Measurements from ENCODE around the gene FRMD8. TPM values are rescaled to one million over a fixed set of nuclear protein-coding genes. Genes with fewer than 3 reads are reported as not detected.

FRMD8 gene
- total RNA-seq, 3 donors from 2014 or later (not counting 1 experiment from before 2014, with no cell fraction given): 45.6 to 58.4 (median 57.7) TPM

DNA sequence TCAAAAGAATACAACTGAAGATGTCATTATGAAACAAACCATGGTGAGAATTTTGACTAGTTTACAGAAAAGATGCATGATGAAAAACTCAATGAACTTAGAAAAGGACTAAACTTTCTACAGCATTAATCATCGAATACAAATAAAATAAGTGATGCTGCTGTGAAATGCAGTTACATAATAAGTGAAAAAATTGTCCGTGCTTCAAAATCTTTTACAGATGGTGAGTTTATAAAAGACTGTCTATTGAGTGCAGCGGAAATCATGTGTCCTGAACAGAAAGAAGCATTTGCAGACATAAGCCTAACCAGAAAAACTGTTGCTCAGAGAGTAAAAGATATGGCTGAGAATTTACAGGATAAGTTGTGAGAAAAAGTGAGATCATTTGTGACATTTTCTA is 70.0 kb downstream of the FRMD8 start:
- Histone ChIP-seq H3K36me3 (ENCODE audit: control insufficient read depth, insufficient read depth, low read length) (no peaks in the 10 kb centered on the region), H3K27me3 (ENCODE audit: control insufficient read depth, insufficient read depth, low read length) (no peaks in the 10 kb centered on the region), H3K4me1 (ENCODE audit: control insufficient read depth, insufficient read depth, low read length) (peaks cover 18% of the 10 kb centered on the region), H3K4me3 (ENCODE audit: low read length) (no peak overlapping the region), H3K27ac (ENCODE audit: low read length) (no peak overlapping the region), H3K9me3 (ENCODE audit: control insufficient read depth, insufficient read depth, low read length) (no peaks in the 10 kb centered on the region)
- Mint-ChIP-seq H3K27me3 (ENCODE audit: low read depth in 2 of 2) (peaks cover 0 to 3% of the 10 kb centered on the region in 2 donors), H3K4me3 (peak overlapping the region; percentile 70), H3K4me1 (peaks cover 11 to 16% of the 10 kb centered on the region in 2 donors), H3K9me3 (no peaks in the 10 kb centered on the region), H3K36me3 (no peaks in the 10 kb centered on the region), H3K27ac (no peak overlapping the region)
- intact Hi-C loops (cut with micrococcal nuclease): no loop called here
- 95% methylated on average over 2 of the region's 3 CpGs for WGBS (ENCODE audit: insufficient coverage)
- TF ChIP-seq, protein P1, sequence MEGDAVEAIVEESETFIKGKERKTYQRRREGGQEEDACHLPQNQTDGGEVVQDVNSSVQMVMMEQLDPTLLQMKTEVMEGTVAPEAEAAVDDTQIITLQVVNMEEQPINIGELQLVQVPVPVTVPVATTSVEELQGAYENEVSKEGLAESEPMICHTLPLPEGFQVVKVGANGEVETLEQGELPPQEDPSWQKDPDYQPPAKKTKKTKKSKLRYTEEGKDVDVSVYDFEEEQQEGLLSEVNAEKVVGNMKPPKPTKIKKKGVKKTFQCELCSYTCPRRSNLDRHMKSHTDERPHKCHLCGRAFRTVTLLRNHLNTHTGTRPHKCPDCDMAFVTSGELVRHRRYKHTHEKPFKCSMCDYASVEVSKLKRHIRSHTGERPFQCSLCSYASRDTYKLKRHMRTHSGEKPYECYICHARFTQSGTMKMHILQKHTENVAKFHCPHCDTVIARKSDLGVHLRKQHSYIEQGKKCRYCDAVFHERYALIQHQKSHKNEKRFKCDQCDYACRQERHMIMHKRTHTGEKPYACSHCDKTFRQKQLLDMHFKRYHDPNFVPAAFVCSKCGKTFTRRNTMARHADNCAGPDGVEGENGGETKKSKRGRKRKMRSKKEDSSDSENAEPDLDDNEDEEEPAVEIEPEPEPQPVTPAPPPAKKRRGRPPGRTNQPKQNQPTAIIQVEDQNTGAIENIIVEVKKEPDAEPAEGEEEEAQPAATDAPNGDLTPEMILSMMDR (IDR thresholded peaks at IDR 0.05): no peak
- DNase-seq: no peak
- ATAC-seq: no peak

DNA sequence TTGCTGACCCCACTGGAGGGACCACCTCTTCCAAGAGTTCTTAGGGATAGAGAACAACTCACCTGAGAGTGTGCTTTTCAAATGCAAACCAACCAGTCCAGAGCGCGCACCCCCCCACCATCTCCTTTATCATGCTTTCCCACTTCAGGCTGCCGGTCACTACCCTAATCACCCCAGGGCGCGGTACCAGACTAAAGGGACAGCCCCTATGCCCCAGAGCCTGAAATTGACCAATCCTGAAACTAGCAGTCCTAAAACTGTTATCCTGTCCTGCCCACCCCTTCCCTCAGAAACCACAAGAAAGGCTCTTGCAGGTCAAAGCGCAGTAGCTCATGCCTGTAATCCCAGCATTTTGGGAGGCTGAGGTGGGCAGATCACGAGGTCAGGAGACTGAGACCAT is 73.1 kb downstream of the FRMD8 start:
- Mint-ChIP-seq H3K4me3 (no peak overlapping the region), H3K27ac (no peak overlapping the region), H3K9me3 (no peaks in the 10 kb centered on the region), H3K27me3 (ENCODE audit: low read depth in 2 of 2) (peaks cover 0 to 3% of the 10 kb centered on the region in 2 donors), H3K36me3 (no peaks in the 10 kb centered on the region), H3K4me1 (peaks cover 10 to 16% of the 10 kb centered on the region in 2 donors)
- H3K27ac ChIP-seq (ENCODE audit: low read length): no peak overlapping the region
- H3K4me3 ChIP-seq (ENCODE audit: low read length): no peak overlapping the region
- DNase-seq: no peak
- 61% methylated on average over 7 of the region's 7 CpGs for WGBS (ENCODE audit: insufficient coverage)
- TF ChIP-seq, protein P1 (IDR thresholded peaks at IDR 0.05): no peak
- H3K36me3 ChIP-seq (ENCODE audit: control insufficient read depth, insufficient read depth, low read length): no peaks in the 10 kb centered on the region
- no peaks in the 10 kb centered on the region for H3K9me3 ChIP-seq (ENCODE audit: control insufficient read depth, insufficient read depth, low read length)
- no peak for ATAC-seq
- peaks cover 14% of the 10 kb centered on the region for H3K4me1 ChIP-seq (ENCODE audit: control insufficient read depth, insufficient read depth, low read length)
- intact Hi-C loops (cut with micrococcal nuclease): no loop called here
- H3K27me3 ChIP-seq (ENCODE audit: control insufficient read depth, insufficient read depth, low read length): no peaks in the 10 kb centered on the region

Other genes with a start within 250 kb of the FRMD8 start
- not detected for gene SPDYC, start 216.4 kb upstream of the FRMD8 start, total RNA-seq
- gene CAPN1, start 204.7 kb upstream of the FRMD8 start, total RNA-seq: 100 to 1,000 TPM; 211 to 256 (median 229) TPM
- 10 to 100 TPM; 21.2 to 24.2 (median 22.7) TPM for gene POLA2, start 124.7 kb upstream of the FRMD8 start, total RNA-seq
- 1 to 10 TPM; 1.4 to 1.5 (median 1.5) TPM for gene CDC42EP2, start 71.8 kb upstream of the FRMD8 start, total RNA-seq
- 100 to 1,000 TPM in 1 of 3 donors, 10 to 100 TPM in 2; 69.6 to 102 (median 89.1) TPM for gene DPF2, start 52.8 kb upstream of the FRMD8 start, total RNA-seq
- 1 to 10 TPM in 2 of 3 donors, under 1 TPM in 1; 0.70 to 2.2 (median 1.2) TPM for gene TIGD3, start 31.9 kb upstream of the FRMD8 start, total RNA-seq
- 10 to 100 TPM; 50.9 to 61.1 (median 61.0) TPM for gene SLC25A45, start 4.0 kb upstream of the FRMD8 start, total RNA-seq
- gene NEAT1, start 36.2 kb downstream of the FRMD8 start, total RNA-seq: 1,000 to 10,000 TPM; 1,031 to 1,768 (median 1,493) TPM
- gene MALAT1, start 112.4 kb downstream of the FRMD8 start, total RNA-seq: over 10,000 TPM; 32,911 to 36,726 (median 33,502) TPM
- gene SCYL1, start 138.4 kb downstream of the FRMD8 start, total RNA-seq: 10 to 100 TPM; 61.7 to 79.9 (median 71.3) TPM
- 100 to 1,000 TPM; 121 to 155 (median 140) TPM for gene LTBP3, start 171.7 kb downstream of the FRMD8 start, total RNA-seq
- 10 to 100 TPM; 40.9 to 64.1 (median 60.0) TPM for gene ZNRD2, start 183.8 kb downstream of the FRMD8 start, total RNA-seq
- gene FAM89B, start 185.9 kb downstream of the FRMD8 start, total RNA-seq: 10 to 100 TPM; 41.4 to 52.4 (median 44.6) TPM
- gene EHBP1L1, start 189.4 kb downstream of the FRMD8 start, total RNA-seq: 100 to 1,000 TPM; 129 to 137 (median 135) TPM
- gene KCNK7, start 209.2 kb downstream of the FRMD8 start, total RNA-seq: 10 to 100 TPM in 1 of 3 donors, 1 to 10 TPM in 2; 6.3 to 11.2 (median 7.1) TPM
- gene MAP3K11, start 227.6 kb downstream of the FRMD8 start, total RNA-seq: 10 to 100 TPM; 85.3 to 94.5 (median 94.0) TPM
- gene PCNX3, start 229.1 kb downstream of the FRMD8 start, total RNA-seq: 100 to 1,000 TPM; 101 to 105 (median 102) TPM

All from natural killer cell (primary cell).